ENCODE measurements around the gene KIF26A.

Gene KIF26A

DNA sequence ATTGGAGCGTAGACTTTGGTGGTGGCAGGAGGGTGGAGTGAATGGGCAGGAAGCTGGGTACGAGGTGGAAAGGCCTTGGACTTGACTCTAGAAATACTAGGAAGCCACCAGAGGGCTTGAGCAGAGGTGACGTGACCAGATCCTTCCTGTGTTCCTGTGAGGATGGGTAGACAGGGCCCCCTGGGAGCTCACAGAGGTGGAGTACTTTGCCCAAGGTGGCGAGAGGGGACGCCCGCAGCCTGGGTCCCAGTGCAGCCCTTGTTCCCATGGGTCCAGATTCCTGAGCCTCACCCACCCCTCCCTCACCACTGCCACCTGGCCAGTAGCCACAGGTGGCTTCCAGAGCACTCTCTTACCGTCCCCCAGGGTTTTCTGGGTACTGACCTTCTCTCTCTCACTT is 89.8 kb downstream of the KIF26A start:
- Histone ChIP-seq H3K27me3 (replicated peaks; ENCODE audit: control insufficient read depth, insufficient read depth, low read length) (no peaks in the 10 kb centered on the region), H3K36me3 (ENCODE audit: control insufficient read depth, insufficient read depth, low read length) (no peaks in the 10 kb centered on the region), H3K4me3 (replicated peaks; ENCODE audit: low read depth, low read length) (no peak overlapping the region)
- TF ChIP-seq, protein P1, sequence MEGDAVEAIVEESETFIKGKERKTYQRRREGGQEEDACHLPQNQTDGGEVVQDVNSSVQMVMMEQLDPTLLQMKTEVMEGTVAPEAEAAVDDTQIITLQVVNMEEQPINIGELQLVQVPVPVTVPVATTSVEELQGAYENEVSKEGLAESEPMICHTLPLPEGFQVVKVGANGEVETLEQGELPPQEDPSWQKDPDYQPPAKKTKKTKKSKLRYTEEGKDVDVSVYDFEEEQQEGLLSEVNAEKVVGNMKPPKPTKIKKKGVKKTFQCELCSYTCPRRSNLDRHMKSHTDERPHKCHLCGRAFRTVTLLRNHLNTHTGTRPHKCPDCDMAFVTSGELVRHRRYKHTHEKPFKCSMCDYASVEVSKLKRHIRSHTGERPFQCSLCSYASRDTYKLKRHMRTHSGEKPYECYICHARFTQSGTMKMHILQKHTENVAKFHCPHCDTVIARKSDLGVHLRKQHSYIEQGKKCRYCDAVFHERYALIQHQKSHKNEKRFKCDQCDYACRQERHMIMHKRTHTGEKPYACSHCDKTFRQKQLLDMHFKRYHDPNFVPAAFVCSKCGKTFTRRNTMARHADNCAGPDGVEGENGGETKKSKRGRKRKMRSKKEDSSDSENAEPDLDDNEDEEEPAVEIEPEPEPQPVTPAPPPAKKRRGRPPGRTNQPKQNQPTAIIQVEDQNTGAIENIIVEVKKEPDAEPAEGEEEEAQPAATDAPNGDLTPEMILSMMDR (IDR thresholded peaks at IDR 0.05; ENCODE audit: insufficient read depth, low read length, poor library complexity, severe bottlenecking), result no peak
- no peak for DNase-seq (ENCODE audit: extremely low read depth, insufficient read length)

DNA sequence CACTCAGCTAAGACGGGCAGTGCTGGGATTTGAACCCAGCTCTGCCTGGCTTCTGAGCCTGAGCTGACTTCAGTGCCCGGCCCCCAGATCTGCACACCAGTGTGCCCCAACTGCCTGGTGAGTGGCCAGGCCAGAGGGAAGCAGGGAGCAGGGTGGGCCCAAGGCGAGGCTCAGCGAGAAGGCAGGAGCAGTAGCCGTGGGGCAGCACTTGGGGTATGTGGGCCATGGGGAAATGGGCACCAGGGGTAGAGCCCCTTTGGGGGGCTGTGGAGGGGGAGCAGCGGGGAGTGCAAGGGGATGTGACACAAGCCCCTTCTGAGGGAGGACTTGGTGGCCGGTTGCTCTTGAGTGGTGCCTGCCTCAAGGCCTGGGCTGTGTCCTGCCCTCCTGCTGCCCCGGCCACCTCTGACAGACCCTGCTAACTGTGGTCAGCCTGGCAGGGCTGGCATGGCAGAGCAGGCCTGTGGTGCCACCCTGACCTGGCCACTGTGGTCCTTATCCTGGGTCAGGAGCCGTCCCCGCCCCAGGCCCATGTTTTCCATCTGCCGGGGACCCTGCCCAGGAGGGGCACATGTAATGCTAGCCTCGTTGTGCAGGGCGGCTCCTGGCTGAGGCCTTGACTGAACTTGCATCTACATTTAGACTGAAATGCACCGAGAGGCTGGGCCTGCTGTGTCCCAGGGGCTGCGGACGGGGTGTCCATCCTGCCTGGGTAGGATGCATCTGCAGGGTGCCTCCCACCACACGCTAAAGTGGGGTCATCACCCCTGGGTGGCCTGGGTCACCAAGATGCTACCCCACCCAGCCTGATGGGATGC is 90.5 kb downstream of the KIF26A start:
- no peak for DNase-seq (ENCODE audit: extremely low read depth, insufficient read length)
- H3K4me3 ChIP-seq (replicated peaks; ENCODE audit: low read depth, low read length), result no peak overlapping the region
- TF ChIP-seq, protein P1 (IDR thresholded peaks at IDR 0.05; ENCODE audit: insufficient read depth, low read length, poor library complexity, severe bottlenecking), result no peak
- H3K27me3 ChIP-seq (replicated peaks; ENCODE audit: control insufficient read depth, insufficient read depth, low read length), result no peaks in the 10 kb centered on the region
- H3K36me3 ChIP-seq (ENCODE audit: control insufficient read depth, insufficient read depth, low read length), result no peaks in the 10 kb centered on the region

DNA sequence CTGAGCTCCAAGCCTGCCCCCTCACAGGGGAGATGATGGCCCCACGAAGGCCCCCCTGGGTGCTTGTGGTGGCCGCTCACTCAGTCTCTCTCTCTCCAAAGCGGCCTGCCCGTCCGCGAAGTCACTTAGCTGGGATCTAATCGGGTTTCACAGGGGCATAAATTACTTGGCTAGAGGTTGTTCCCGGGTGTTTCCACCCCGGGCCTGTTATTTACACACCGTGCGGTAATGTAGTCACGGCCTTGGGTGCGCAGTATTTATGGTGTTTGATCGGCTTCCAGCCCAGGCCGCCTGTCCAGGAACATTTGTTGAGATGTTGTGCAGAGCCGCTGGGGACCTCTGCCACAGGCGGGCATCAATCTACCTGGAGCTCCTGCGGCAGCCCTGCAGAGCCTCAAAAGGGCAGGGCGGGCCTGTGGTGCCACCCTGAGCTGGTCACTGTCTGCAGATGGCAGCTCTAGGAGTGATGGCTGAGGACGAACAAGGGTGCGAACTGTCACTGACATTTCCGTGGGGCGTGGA is 91.2 kb downstream of the KIF26A start:
- no peak for DNase-seq (ENCODE audit: extremely low read depth, insufficient read length)
- TF ChIP-seq, protein P1 (IDR thresholded peaks at IDR 0.05; ENCODE audit: insufficient read depth, low read length, poor library complexity, severe bottlenecking), result no peak
- H3K36me3 ChIP-seq (ENCODE audit: control insufficient read depth, insufficient read depth, low read length), result no peaks in the 10 kb centered on the region
- no peak overlapping the region for H3K4me3 ChIP-seq (replicated peaks; ENCODE audit: low read depth, low read length)
- H3K27me3 ChIP-seq (replicated peaks; ENCODE audit: control insufficient read depth, insufficient read depth, low read length), result no peaks in the 10 kb centered on the region

DNA sequence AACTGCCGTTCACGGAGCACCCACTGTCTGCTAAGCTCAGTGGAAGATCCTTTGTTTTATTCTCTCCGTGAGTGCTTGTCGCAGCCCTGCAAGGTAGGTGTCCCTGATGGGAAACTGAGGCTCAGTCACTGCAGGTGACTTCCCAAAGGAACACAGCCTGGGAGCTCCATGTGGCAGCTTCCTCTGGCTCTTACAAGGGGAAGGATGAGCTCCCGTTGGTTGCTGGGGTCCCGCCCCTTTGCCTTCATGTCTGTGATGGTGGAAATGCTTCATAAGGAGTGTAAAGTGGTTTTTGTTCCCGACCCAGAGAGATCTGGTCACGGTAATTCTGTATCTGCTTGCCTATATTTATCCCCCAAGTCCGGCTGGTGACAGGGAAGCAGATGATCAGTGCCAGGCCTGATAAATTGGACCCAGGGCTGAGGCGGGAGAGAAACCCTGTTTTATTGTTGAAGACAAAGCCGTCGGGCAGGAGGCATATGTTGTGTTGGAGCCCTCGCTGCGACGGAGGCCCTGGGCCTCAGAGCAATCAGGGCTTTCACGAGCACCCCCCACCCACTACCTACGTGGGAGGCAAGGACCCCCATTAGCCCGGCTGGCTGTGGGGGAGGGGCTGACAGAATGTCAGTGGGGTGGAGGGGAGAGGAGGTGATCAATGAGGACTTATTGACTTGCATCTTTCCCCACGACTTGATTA is 91.9 kb downstream of the KIF26A start:
- H3K4me3 ChIP-seq (replicated peaks; ENCODE audit: low read depth, low read length), result no peak overlapping the region
- TF ChIP-seq, protein P1 (IDR thresholded peaks at IDR 0.05; ENCODE audit: insufficient read depth, low read length, poor library complexity, severe bottlenecking), result no peak
- H3K36me3 ChIP-seq (ENCODE audit: control insufficient read depth, insufficient read depth, low read length), result no peaks in the 10 kb centered on the region
- no peak for DNase-seq (ENCODE audit: extremely low read depth, insufficient read length)
- no peaks in the 10 kb centered on the region for H3K27me3 ChIP-seq (replicated peaks; ENCODE audit: control insufficient read depth, insufficient read depth, low read length)
